GM19463 (cell line): Measurements from ENCODE around the gene BIRC7.
A peak's percentile ranks its signal among the peaks of the same experiment; 100 is the strongest.

Source experiments
- ATAC-seq: cut with Tn5 transposase; IDR thresholded peaks from one replicate; pipeline ENCODE4 v1.9.1; 2021; ENCODE audit warnings: mild to moderate bottlenecking, moderate library complexity; ENCODE audit not compliant: unreplicated experiment

Gene BIRC7

GRCh38 chr20:63262836-63263235, 27.1 kb downstream of the BIRC7 start:
- no peak for ATAC-seq

DNA sequence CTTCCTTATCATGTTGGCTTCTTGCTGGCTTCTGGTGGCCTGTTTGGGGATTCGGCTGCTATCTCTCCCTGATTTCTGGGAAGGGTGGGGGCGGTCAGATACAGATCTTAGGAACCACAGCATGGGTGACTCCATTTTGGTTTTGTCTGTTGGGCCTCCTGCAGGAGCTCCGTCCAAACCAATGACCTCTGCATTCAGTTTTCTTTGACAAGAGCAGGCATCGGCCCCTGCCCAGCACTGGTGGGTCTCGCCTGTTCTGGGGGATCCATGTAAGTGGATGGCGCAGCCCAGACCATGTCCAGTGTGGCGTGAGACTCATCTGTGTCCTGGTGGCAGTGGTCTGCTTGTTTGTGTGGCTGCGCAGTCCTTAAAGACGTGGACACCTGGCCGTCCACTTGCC, 28.3 kb downstream of the BIRC7 start:
- no peak for ATAC-seq

- ATAC-seq: no peak
Observed at GRCh38 chr20:63264519-63264918, 28.8 kb downstream of the BIRC7 start.

GRCh38 chr20:63265891-63266515, 30.3 kb downstream of the BIRC7 start:
- no peak for ATAC-seq

GRCh38 chr20:63267691-63268090, 32.0 kb downstream of the BIRC7 start:
- ATAC-seq: no peak

- ATAC-seq: no peak
Observed at GRCh38 chr20:63268256-63268655, 32.6 kb downstream of the BIRC7 start.

DNA sequence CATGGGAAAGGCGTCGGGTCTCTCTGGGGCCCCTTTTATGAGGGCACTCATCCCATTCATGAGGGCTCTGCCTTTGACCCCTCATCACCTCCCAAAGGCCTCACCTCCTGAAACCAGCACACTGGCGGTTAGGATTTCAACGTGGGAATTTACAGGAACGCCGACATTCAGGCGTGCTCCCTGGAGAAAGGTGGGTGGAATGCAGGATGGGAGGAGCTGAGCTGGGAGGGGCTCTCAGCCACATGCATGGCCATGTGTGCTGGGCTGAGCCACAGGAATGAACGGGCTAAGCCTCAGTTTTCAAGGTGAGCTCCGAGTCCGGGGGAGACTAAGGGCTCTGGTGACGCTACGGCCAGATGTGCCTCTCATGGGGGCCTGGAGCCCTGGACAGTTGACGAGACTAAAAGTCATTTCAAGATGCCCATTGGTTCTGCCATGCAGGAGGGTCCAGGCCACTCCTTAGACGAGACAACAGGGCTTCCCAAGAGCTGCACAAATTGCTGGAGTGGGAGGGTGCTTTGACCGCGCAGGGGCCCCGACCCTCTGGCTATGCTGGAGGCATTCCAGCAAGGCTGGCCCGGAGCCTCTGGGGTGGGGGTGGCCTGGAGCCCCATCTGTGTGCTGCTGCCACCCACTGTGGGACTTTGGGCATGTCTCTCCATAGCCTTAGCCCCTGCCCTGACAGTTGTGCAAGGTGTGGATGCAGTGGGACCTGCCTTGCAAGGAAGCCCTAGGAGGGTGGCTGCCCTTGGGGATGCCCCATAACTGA, 33.1 kb downstream of the BIRC7 start:
- no peak for ATAC-seq

GRCh38 chr20:63269724-63270123, 34.0 kb downstream of the BIRC7 start:
- no peak for ATAC-seq

DNA sequence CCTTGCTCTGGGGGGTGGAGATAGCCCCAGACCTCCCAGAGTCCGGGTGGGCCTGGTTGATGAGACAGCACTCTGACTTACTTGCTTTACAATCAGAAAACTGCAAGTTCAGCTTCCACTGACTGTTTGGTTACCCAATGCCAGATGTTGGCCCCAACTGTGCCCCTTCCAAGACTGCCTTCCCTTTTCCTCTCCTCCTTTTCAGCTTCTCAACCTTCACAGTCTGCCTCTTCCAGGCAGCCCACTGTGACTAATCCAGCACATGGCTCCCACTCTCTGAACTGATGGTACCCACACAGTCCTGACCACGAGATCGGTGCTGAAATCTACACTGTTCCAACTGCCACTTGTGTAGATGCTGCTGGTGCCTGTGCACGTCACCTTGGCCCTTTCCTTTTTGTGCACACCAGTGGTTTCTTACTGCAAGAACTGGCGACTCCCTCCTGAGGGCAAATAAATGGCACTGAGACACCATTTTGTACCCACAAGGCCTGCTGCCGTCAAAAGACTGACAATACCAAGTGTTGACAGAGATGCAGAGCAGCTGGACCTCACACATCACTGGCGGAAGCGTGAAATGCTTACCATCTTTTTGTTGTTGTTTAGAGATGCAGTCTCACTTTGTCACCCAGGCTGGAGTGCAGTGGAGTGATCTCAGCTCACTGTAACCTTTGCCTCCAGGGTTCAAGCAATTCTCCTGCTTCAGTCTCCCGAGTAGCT, 35.1 kb downstream of the BIRC7 start:
- ATAC-seq: no peak

DNA sequence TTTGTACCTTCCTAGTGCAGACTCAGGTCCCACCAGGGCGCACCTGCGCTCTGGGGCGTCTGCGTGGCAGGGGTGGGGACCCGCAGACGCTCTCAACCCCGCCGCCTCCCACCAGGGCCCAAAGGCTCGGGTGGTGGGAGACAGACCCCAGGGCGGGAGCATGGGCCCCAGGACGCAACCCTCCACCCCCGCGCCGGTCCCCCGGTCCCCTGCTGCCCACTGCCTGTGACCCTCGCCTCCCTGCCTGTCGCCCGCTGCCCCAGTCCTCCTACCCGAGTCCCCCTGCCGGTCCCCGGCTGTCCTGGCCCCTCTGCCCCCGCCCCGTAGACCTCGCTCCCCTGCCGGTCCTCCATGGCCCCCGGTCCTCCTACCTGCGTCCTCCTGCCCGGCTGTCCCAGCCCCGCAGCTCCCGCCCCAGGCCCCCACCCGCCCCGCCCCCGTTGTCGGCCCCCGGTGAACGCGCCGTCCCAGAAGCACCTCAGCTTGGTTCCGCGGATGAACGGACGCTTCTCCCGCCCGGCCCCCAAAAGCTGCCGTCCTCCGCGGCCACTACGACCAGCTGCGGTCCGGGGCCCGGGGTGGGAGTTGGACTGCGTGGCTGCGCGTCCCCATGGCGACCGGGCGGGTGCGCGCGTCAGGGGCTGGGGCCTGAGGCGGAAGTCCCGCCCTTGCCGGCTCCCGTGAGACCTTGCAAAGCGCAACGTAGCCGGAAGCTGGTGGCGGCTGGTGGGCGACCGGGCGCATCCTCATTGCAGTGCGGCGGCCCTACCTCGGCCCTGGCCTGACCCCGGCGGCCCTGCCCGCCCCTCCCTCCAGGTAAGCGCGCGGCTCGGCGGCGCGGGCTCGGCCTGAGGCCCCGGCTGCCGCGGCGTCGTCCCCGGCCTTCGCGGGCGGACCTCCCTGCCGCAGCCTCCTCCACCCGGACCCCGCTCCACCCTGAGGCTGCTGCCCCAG, 36.7 kb downstream of the BIRC7 start, which contains the start of gene ARFGAP1:
TSS of gene ARFGAP1 (plus strand) at position 709 of the 954 bp plus-strand sequence. CDS start 2,768 bp downstream, outside the sequence.
- peak; percentile 96 for ATAC-seq

- ATAC-seq: no peak
Observed at GRCh38 chr20:63273059-63273579, 37.4 kb downstream of the BIRC7 start.

GRCh38 chr20:63273635-63274380, 38.1 kb downstream of the BIRC7 start:
- ATAC-seq: no peak

- no peak for ATAC-seq
Observed at GRCh38 chr20:63274381-63275228, 38.9 kb downstream of the BIRC7 start.

DNA sequence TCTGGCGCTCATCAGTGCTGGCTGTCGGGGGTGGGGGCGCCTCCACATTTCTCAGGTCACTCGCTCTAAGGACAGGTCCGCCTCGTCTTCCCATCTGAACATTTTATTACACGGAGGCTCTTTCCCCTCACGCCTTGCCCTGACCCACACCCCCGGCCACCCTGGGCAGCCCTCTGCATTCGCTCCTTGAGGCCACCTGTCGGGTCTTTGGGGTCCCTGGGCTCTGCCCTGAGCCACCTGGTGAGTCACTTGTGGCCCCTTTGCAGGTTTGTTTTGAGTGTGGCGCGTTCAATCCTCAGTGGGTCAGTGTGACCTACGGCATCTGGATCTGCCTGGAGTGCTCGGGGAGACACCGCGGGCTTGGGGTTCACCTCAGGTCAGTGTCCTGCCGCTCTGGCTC, 40.1 kb downstream of the BIRC7 start:
- no peak for ATAC-seq

- ATAC-seq: no peak
Observed at GRCh38 chr20:63276956-63277355, 41.3 kb downstream of the BIRC7 start.

DNA sequence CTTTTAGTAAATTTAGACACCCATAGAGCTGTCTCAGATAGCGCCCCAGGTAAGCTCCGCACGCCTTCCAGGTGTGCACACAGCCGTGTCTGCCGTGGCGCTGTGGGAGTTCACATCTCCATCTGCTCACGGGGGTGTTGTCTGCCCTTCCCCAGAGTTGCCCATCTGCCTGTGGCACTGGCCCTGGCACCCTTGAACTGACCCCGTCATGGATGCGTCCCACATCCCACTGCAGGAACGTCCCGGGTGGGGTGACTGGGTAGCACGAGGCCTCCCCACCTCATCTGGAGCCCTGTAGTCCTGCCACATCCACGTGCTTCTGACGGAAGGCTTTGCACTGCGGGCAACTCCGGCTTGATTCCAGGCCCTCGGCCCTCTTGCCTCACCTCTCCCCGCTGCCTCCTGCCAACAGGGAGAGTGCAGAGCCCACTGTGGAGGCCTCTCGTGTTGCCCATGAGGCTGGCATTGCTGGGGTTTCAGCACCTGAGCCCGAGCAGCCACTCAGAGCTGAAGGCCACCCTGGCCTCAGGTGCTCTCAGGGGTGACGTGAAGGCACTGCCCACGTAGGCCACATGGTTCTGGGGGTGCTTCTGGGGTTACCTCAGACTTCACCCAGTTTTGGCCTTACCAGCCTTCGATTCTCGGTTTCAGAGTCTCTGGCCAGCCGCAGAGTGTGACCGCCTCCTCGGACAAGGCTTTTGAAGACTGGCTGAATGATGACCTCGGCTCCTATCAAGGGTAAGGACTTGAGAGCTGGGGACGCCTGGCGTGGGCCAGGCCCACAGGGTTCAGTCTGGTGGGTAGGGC, 42.0 kb downstream of the BIRC7 start:
- ATAC-seq: no peak

- ATAC-seq: no peak
Observed at GRCh38 chr20:63278661-63279060, 43.0 kb downstream of the BIRC7 start.

DNA sequence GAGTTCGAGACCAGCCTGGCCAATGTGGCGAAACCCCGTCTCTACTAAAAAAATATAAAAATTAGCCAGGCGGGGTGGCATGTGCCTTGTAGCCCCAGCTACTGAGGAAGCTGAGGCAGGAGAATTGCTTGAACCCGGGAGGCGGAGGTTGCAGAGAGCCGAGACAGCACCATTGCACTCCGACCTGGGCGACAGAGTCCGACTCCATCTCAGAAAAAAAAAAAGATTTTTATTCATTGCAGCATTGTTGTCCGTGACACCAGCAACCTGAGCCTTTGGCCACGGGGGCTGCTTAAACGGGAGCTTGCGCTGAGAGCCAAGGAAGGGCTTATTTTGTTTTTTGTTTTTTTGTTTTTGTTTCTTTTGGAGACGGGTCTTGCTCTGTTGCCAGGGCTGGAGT, 44.2 kb downstream of the BIRC7 start:
- ATAC-seq: no peak
